Astrocyte of the cerebellum (primary cell): Measurements from ENCODE around the gene CNR2.

ENCODE experiments used
- DNase-seq: peaks from one replicate; pipeline ENCODE4 v3.0.0-alpha.2; 2011; ENCODE audit warnings: low read depth
- H3K4me3 ChIP-seq: 2 replicates; pipeline ENCODE4 v1.5.1; 2011; ENCODE audit warnings: mild to moderate bottlenecking, low read depth, low read length, moderate library complexity
- CTCF ChIP-seq: IDR thresholded peaks from 2 replicates; pipeline ENCODE4 v1.5.1; 2012; ENCODE audit warnings: low read length, low read depth, moderate library complexity, mild to moderate bottlenecking; ENCODE audit errors: missing control alignments
- in situ Hi-C: cut with HindIII; loops from 2 replicates; pipeline ENCODE4 v1.10.0; 2017; ENCODE audit warnings: low sequenced_read_pairs

Gene CNR2

GRCh38 chr1:23953020-23953419, 39.9 kb upstream of the CNR2 start:
- in situ Hi-C loops: no loop called here
- no peak overlapping the region for H3K4me3 ChIP-seq
- no peak for DNase-seq
- no peak for TF ChIP-seq CTCF

GRCh38 chr1:23947366-23947765, 34.2 kb upstream of the CNR2 start:
- in situ Hi-C loops: no loop called here
- no peak overlapping the region for H3K4me3 ChIP-seq
- TF ChIP-seq CTCF: no peak
- DNase-seq: no peak

- no peak for DNase-seq
- in situ Hi-C loops: no loop called here
These were observed 23.5 kb upstream of the CNR2 start for GRCh38 chr1:23936481-23937176.

GRCh38 chr1:23931491-23931880, 18.3 kb upstream of the CNR2 start:
- no peak overlapping the region for H3K4me3 ChIP-seq
- TF ChIP-seq CTCF: no peak
- no peak for DNase-seq
- in situ Hi-C loops: no loop called here

More at GRCh38 chr1:23936481-23937176, 23.5 kb upstream of the CNR2 start:
- TF ChIP-seq CTCF: no peak
- H3K4me3 ChIP-seq: no peak overlapping the region

GRCh38 chr1:23930861-23931490, 17.8 kb upstream of the CNR2 start:
- in situ Hi-C loops: no loop called here
- no peak for TF ChIP-seq CTCF
- DNase-seq: no peak

GRCh38 chr1:23930270-23930669, 17.1 kb upstream of the CNR2 start:
- H3K4me3 ChIP-seq: no peak overlapping the region
- in situ Hi-C loops: no loop called here
- TF ChIP-seq CTCF: no peak
- no peak for DNase-seq

More at GRCh38 chr1:23930861-23931490, 17.8 kb upstream of the CNR2 start:
- no peak overlapping the region for H3K4me3 ChIP-seq
